CD4-positive, alpha-beta T cell treated with Interleukin-15 for 4 hours (primary cell): Measurements from ENCODE around the gene UNC119.
"Not testable (repeated sequence)": the region's sequence is repeated elsewhere in the genome, so short reads cannot be mapped to it uniquely, and the experiment has no call there.

ENCODE experiments used
- DNase-seq: peaks from one replicate; pipeline ENCODE4 v3.0.0-alpha.2; 2020; ENCODE audit warnings: low spot score

The UNC119 gene

GRCh38 chr17:28522281-28522680, 30.1 kb downstream of the UNC119 start:
- not testable (repeated sequence) for DNase-seq

- no peak for DNase-seq
Observed at GRCh38 chr17:28521311-28522085, 30.9 kb downstream of the UNC119 start.

- no peak for DNase-seq
Observed at GRCh38 chr17:28520687-28521086, 31.7 kb downstream of the UNC119 start.

- no peak for DNase-seq
Observed at GRCh38 chr17:28519236-28519635, 33.2 kb downstream of the UNC119 start.

- no peak for DNase-seq
Observed at GRCh38 chr17:28518578-28518977, 33.8 kb downstream of the UNC119 start.

- DNase-seq: no peak
Observed at GRCh38 chr17:28518132-28518531, 34.3 kb downstream of the UNC119 start.

- DNase-seq: no peak
Observed at GRCh38 chr17:28515518-28515917, 36.9 kb downstream of the UNC119 start.

- DNase-seq: no peak
Observed at GRCh38 chr17:28514561-28515002, 37.8 kb downstream of the UNC119 start.

GRCh38 chr17:28513476-28513875, 38.9 kb downstream of the UNC119 start:
- DNase-seq: no peak

- no peak for DNase-seq
Observed at GRCh38 chr17:28511858-28512461, 40.5 kb downstream of the UNC119 start.

- no peak for DNase-seq
Observed at GRCh38 chr17:28509789-28510188, 42.6 kb downstream of the UNC119 start.

GRCh38 chr17:28508211-28508724, 44.2 kb downstream of the UNC119 start:
- DNase-seq: no peak

- DNase-seq: no peak
Observed at GRCh38 chr17:28507567-28508203, 44.7 kb downstream of the UNC119 start.

- no peak for DNase-seq
Observed at GRCh38 chr17:28506763-28507487, 45.5 kb downstream of the UNC119 start.

- DNase-seq: no peak
Observed at GRCh38 chr17:28505986-28506665, 46.3 kb downstream of the UNC119 start, which contains the start of gene FOXN1. Gene FOXN1, plus strand, starts transcription at chr17:28506348. Its CDS starts 17,622 bp downstream, at chr17:28523970.

- DNase-seq: no peak
Observed at GRCh38 chr17:28503420-28503819, 49.0 kb downstream of the UNC119 start.

- no peak for DNase-seq
Observed at GRCh38 chr17:28501421-28502284, 50.8 kb downstream of the UNC119 start.

GRCh38 chr17:28500712-28501379, 51.6 kb downstream of the UNC119 start:
- DNase-seq: no peak

- no peak for DNase-seq
Observed at GRCh38 chr17:28499684-28500357, 52.6 kb downstream of the UNC119 start.

GRCh38 chr17:28499364-28499664, 53.1 kb downstream of the UNC119 start:
- no peak for DNase-seq
